H1 (cell line): ENCODE results near the gene DDX1. TPM values are rescaled to one million over a fixed set of nuclear protein-coding genes. Genes with fewer than 3 reads are reported as not detected.
A peak's percentile ranks its signal among the peaks of the same experiment; 100 is the strongest.

Experiments used
- CTCF ChIA-PET: fragments of 300-600 bp; sonication (Branson Sonifier 250); formaldehyde crosslinking; loops from one replicate; lab custom pipeline; 2021; ENCODE audit not compliant: partially characterized antibody; lab: Charles Lee
- POLR2A ChIA-PET: fragments of 300-600 bp; sonication (Branson Sonifier 250); formaldehyde crosslinking; loops from one replicate; lab custom pipeline; 2021; ENCODE audit warnings: inconsistent platforms; ENCODE audit not compliant: partially characterized antibody; lab: Charles Lee
- DNase-seq, 2 experiments: peaks; one replicate each; pipeline versions ENCODE4 v3.0.0 to v3.0.0-alpha.2; 2010 to 2022; ENCODE audit warnings: low spot score in 2 of 2, low read depth in 1 of 2, mixed read lengths in 1 of 2
- FAIRE-seq: peaks from 2 replicates; lab custom pipeline; 2011; peaks lifted over from hg19 to GRCh38; lab: Jason Lieb, UNC
- H2AFZ ChIP-seq: 2 replicates; pipeline ENCODE4 v1.8.1; 2012; ENCODE audit warnings: low read length, inconsistent platforms
- H2AK5ac ChIP-seq: 2 replicates; pipeline ENCODE4 v1.6.1; 2013; ENCODE audit warnings: low read depth, low read length
- H2BK120ac ChIP-seq: replicated peaks from 2 replicates; pipeline ENCODE3; 2013; ENCODE audit warnings: low read depth, low read length, inconsistent platforms
- H2BK12ac ChIP-seq: 2 replicates; pipeline ENCODE4 v1.6.1; 2013; ENCODE audit warnings: low read depth, low read length
- H2BK15ac ChIP-seq: 2 replicates; pipeline ENCODE4 v1.6.1; 2013; ENCODE audit warnings: low read length
- H2BK20ac ChIP-seq: 2 replicates; pipeline ENCODE4 v1.6.1; 2013; ENCODE audit warnings: low read length
- H2BK5ac ChIP-seq: 2 replicates; pipeline ENCODE4 v1.6.1; 2013; ENCODE audit warnings: low read depth, low read length
- H3K14ac ChIP-seq: 2 replicates; pipeline ENCODE4 v1.6.1; 2013; ENCODE audit warnings: inconsistent platforms; ENCODE audit not compliant: insufficient read length
- H3K18ac ChIP-seq: 2 replicates; pipeline ENCODE4 v1.6.1; 2013; ENCODE audit warnings: low read length; ENCODE audit errors: extremely low read depth
- H3K23ac ChIP-seq: 2 replicates; pipeline ENCODE4 v1.6.1; 2013; ENCODE audit warnings: inconsistent platforms; ENCODE audit not compliant: insufficient read length
- H3K23me2 ChIP-seq: 2 replicates; pipeline ENCODE4 v1.6.1; 2013; ENCODE audit warnings: low read depth, low read length
- H3K27ac ChIP-seq: 2 replicates; pipeline ENCODE4 v1.6.1; 2011; ENCODE audit warnings: low read depth, low read length, inconsistent platforms
- H3K27me3 ChIP-seq, 4 experiments: replicated peaks in 1 of 4; 1 replicate in 1 of 4; 2 replicates in 3 of 4; pipeline versions ENCODE4 v1.6.1 to v1.8.1; 2011 to 2013; ENCODE audit warnings: low read length in 3 of 4, mild to moderate bottlenecking in 3 of 4, inconsistent platforms in 2 of 4, mixed read lengths in 2 of 4, moderate library complexity in 1 of 4; ENCODE audit not compliant: control insufficient read depth in 3 of 4, insufficient read depth in 3 of 4; ENCODE audit errors: extremely low read depth in 1 of 4
- H3K36me3 ChIP-seq, 4 experiments: 2 replicates each; pipeline versions ENCODE4 v1.6.1 to v1.8.1; 2011 to 2013; ENCODE audit warnings: mild to moderate bottlenecking in 4 of 4, low read length in 3 of 4, moderate library complexity in 2 of 4, control low read depth in 1 of 4, inconsistent platforms in 1 of 4; ENCODE audit not compliant: insufficient read depth in 4 of 4, control insufficient read depth in 2 of 4
- H3K4ac ChIP-seq: replicated peaks from 2 replicates; pipeline ENCODE3; 2013; ENCODE audit warnings: low read length, low read depth, mixed read lengths, inconsistent platforms; ENCODE audit not compliant: insufficient read length
- H3K4me1 ChIP-seq, 4 experiments: replicated peaks in 1 of 4; 1 replicate in 1 of 4; 2 replicates in 3 of 4; pipeline versions ENCODE4 v1.6.1 to v1.8.1; 2011 to 2013; ENCODE audit warnings: low read length in 3 of 4, inconsistent platforms in 2 of 4, mixed read lengths in 1 of 4; ENCODE audit not compliant: insufficient read depth in 4 of 4, control insufficient read depth in 3 of 4
- H3K4me2 ChIP-seq, 2 experiments: 2 replicates each; pipeline versions ENCODE4 v1.6.1 to v1.8.1; 2011 to 2013; ENCODE audit warnings: low read depth in 2 of 2, low read length in 2 of 2, control low read depth in 1 of 2, inconsistent platforms in 1 of 2, mild to moderate bottlenecking in 1 of 2; ENCODE audit not compliant: insufficient read depth in 1 of 2
- H3K4me3 ChIP-seq, 4 experiments: fragments of 200-600, 300-600 bp in 1 of 4; sonication (generic), shearing (Covaris generic), sonication (Bioruptor Twin) in 1 of 4; 2 replicates each; pipeline versions ENCODE4 v1.5.1 to v1.8.1; 2011 to 2016; ENCODE audit warnings: low read length in 4 of 4, low read depth in 3 of 4, control low read depth in 2 of 4, inconsistent platforms in 2 of 4, mild to moderate bottlenecking in 2 of 4, mixed read lengths in 1 of 4, moderate library complexity in 1 of 4; ENCODE audit not compliant: insufficient read depth in 2 of 4; ENCODE audit errors: extremely low read depth in 1 of 4
- H3K56ac ChIP-seq: replicated peaks from 2 replicates; pipeline ENCODE3; 2013; ENCODE audit warnings: low read depth, mild to moderate bottlenecking, mixed read lengths, low read length, inconsistent platforms; ENCODE audit not compliant: insufficient read length
- H3K79me1 ChIP-seq: 2 replicates; pipeline ENCODE4 v1.6.1; 2013; ENCODE audit warnings: low read depth, low read length, control low read depth
- H3K79me2 ChIP-seq, 2 experiments: 2 replicates each; pipeline versions ENCODE4 v1.6.1 to v1.8.1; 2012 to 2013; ENCODE audit warnings: low read length in 2 of 2, mild to moderate bottlenecking in 2 of 2, inconsistent platforms in 1 of 2; ENCODE audit not compliant: insufficient read depth in 2 of 2, control insufficient read depth in 1 of 2
- H3K9ac ChIP-seq, 4 experiments: replicated peaks in 1 of 4; 1 replicate in 1 of 4; 2 replicates in 3 of 4; pipeline versions ENCODE4 v1.6.1 to v1.8.1; 2011 to 2013; ENCODE audit warnings: low read depth in 3 of 4, low read length in 3 of 4, control low read depth in 2 of 4, mild to moderate bottlenecking in 2 of 4, moderate library complexity in 2 of 4, inconsistent platforms in 1 of 4; ENCODE audit errors: extremely low read depth in 1 of 4
- H3K9me3 ChIP-seq, 2 experiments: 2 replicates each; pipeline versions ENCODE4 v1.6.1 to v1.8.1; 2012 to 2013; ENCODE audit warnings: mild to moderate bottlenecking in 2 of 2, moderate library complexity in 2 of 2, control low read depth in 1 of 2, inconsistent platforms in 1 of 2, low read depth in 1 of 2, low read length in 1 of 2, mixed read lengths in 1 of 2; ENCODE audit not compliant: insufficient read depth in 2 of 2
- H4K20me1 ChIP-seq, 2 experiments: replicated peaks in 1 of 2; 2 replicates each; pipeline versions ENCODE3 to v1.8.1; 2011 to 2013; ENCODE audit warnings: inconsistent platforms in 2 of 2, low read length in 2 of 2, mild to moderate bottlenecking in 1 of 2; ENCODE audit not compliant: insufficient read depth in 2 of 2, control insufficient read depth in 1 of 2
- H4K5ac ChIP-seq: 2 replicates; pipeline ENCODE4 v1.6.1; 2013; ENCODE audit warnings: low read length, low read depth, mixed read lengths, inconsistent platforms; ENCODE audit not compliant: insufficient read length
- H4K8ac ChIP-seq: 2 replicates; pipeline ENCODE4 v1.8.0; 2013; ENCODE audit warnings: mild to moderate bottlenecking, moderate library complexity, low read length, inconsistent platforms; ENCODE audit not compliant: insufficient read depth; ENCODE audit errors: extremely low read depth
- H4K91ac ChIP-seq: replicated peaks from 2 replicates; pipeline ENCODE3; 2013; ENCODE audit warnings: low read length, mixed read lengths, inconsistent platforms; ENCODE audit not compliant: insufficient read length
- BACH1 ChIP-seq: IDR thresholded peaks from 2 replicates; pipeline ENCODE4 v1.6.1; 2012; ENCODE audit warnings: low read length, improper control_type of control experiment
- E2F6 ChIP-seq: IDR thresholded peaks from 2 replicates; pipeline ENCODE4 v1.6.1; 2012; ENCODE audit warnings: inconsistent platforms
- WGBS, 2 experiments: shearing (Covaris generic) in 1 of 2; methylation state at CpG; one replicate each; pipeline versions ENCODE4 v1.1.6 to v1.1.7; 2013 to 2015; ENCODE audit warnings: low lambda C conversion rate in 2 of 2, mixed read lengths in 2 of 2, inconsistent platforms in 1 of 2, low coverage in 1 of 2, missing lambda C conversion rate in 1 of 2; ENCODE audit not compliant: insufficient replicate concordance in 2 of 2, insufficient coverage in 1 of 2, insufficient read length in 1 of 2; ENCODE audit errors: extremely low coverage in 1 of 2, missing lambda C conversion rate in 1 of 2; 5-methylcytosine and 5-hydroxymethylcytosine counted together
- polyA plus RNA-seq, 7 experiments: library from polyadenylated mRNA; depleted of rRNA in 3 of 7; stranded (reverse) in 5 of 7; unstranded in 2 of 7; fragments of >200 nt in 5 of 7; fragments of 200-250 nt in 2 of 7; gene quantifications; 1 replicate in 5 of 7; 2 replicates in 1 of 7; 4 replicates in 1 of 7; pipeline versions ENCODE4 v1.2.1 to v1.2.3, GENCODE V29; 2011 to 2013; ENCODE audit warnings: missing spikeins in 2 of 7, mixed read lengths in 2 of 7
- total RNA-seq: library from RNA; stranded (reverse); fragmentation: NEBNext Ultra II Directional; extraction: Animal tissue kit (Norgen Biotek cat#: 25700); gene quantifications from 2 replicates; pipeline ENCODE4 v1.2.1, GENCODE V29; 2021
- TF ChIP-seq, protein P1 (sequence below): IDR thresholded peaks from 2 replicates; pipeline ENCODE4 v1.6.1; 2012; ENCODE audit warnings: inconsistent platforms

The DDX1 gene
- total and polyA plus RNA-seq, 2 of the 8 experiments (the other 6 are each of a cell fraction or from before 2014, with no cell fraction given), result 51.1 to 161 TPM

GRCh38 chr2:15673919-15674636 is 82.4 kb downstream of the DDX1 start:
- no peaks in the 10 kb centered on the region for H4K20me1 ChIP-seq
- H2BK12ac ChIP-seq, result no peak overlapping the region
- no peak overlapping the region for H2BK120ac ChIP-seq
- DNase-seq, result no peak
- H3K27ac ChIP-seq, result no peak overlapping the region
- no peak overlapping the region for H2BK15ac ChIP-seq
- H3K27me3 ChIP-seq, result no peaks in the 10 kb centered on the region
- WGBS, 2 experiments, result 75% methylated on average over 7 of the region's 7 CpGs; no CpG with 5 or more reads in 1 of the 2 experiments
- no peak overlapping the region for H4K91ac ChIP-seq
- H3K18ac ChIP-seq, result no peak overlapping the region
- POLR2A ChIA-PET, result no interaction called here
- peak; percentile 50; the same call in 1 of the 2 replicates for TF ChIP-seq E2F6
- TF ChIP-seq, protein P1, sequence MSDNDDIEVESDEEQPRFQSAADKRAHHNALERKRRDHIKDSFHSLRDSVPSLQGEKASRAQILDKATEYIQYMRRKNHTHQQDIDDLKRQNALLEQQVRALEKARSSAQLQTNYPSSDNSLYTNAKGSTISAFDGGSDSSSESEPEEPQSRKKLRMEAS, result peak; percentile 30; the same call in 1 of the 2 replicates
- no peak for TF ChIP-seq BACH1
- TF ChIP-seq, all 59 proteins: peak for 2
- no peak overlapping the region for H2BK5ac ChIP-seq
- no peaks in the 10 kb centered on the region; the same call in 1 of the 2 replicates for H3K23me2 ChIP-seq
- no peak overlapping the region for H3K4me3 ChIP-seq
- CTCF ChIA-PET, result interaction anchor here (1.2 to 1.5 kb wide), 2 partner anchors 14 kb away, joined by 3 to 4 read pairs; no protein-coding TSS in a partner anchor
- H3K79me1 ChIP-seq, result no peaks in the 10 kb centered on the region
- no peak overlapping the region for H3K23ac ChIP-seq
- H2AFZ ChIP-seq, result no peak overlapping the region
- H3K4me2 ChIP-seq, result no peak overlapping the region
- H3K9me3 ChIP-seq, result peaks cover 3% of the 10 kb centered on the region in 2 experiments; a peak in 1 of 4 replicates
- no peaks in the 10 kb centered on the region for H3K36me3 ChIP-seq
- H3K56ac ChIP-seq, result no peak overlapping the region
- H2BK20ac ChIP-seq, result no peak overlapping the region
- H2AK5ac ChIP-seq, result no peak overlapping the region
- no peaks in the 10 kb centered on the region; a peak in 1 of 7 replicates for H3K4me1 ChIP-seq
- no peak overlapping the region for H3K4ac ChIP-seq
- no peak overlapping the region for H3K14ac ChIP-seq
- no peaks in the 10 kb centered on the region for H3K79me2 ChIP-seq
- H3K9ac ChIP-seq, result no peak overlapping the region
- H4K8ac ChIP-seq, result no peak overlapping the region; the same call in 1 of the 2 replicates
- H4K5ac ChIP-seq, result no peak overlapping the region
- FAIRE-seq, result no peak
